Stimulated activated CD4-positive, alpha-beta T cell treated with anti-CD3 and anti-CD28 coated beads, Interleukin-12 subunit alpha, Interleukin-12 subunit beta, amount 100 ng/mL, for 48 hours (primary cell): ENCODE results near the gene FAM170B.

ENCODE experiments used
- DNase-seq, 3 donors: peaks; one replicate each; pipeline ENCODE4 v3.0.0-alpha.2; 2020; ENCODE audit warnings: low read depth in 2 of 3, low spot score in 1 of 3

FAM170B gene

DNA sequence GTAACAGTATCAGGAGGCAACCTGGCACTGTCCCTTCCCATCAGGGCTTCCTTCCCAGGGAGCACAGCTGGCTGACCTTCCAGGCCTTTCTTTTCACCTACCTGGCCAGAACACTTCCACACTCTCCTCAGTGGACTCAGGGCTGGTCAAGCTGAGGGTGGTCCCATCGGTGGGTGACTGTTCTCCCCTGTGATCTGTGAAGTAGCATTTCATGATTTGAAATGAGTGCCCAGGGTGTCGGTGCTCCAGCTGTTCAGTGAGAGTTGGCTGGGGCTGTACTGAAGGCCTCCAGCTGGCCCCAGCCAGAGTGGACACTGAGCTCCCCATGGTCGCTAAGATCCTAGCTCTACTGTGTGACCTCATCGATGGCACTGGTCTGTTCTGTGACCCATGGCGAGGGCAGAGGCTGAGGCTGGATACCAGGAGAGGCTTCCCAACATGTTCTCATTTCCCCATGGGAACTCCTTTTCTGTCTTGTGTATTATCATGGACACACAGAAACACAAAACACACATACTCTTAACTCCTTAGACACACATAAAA lies at the start of gene FAM170B:
FAM170B (minus strand) TSS at position 316 of the 543 bp plus-strand sequence; CDS start at position 213, 103 bp downstream.
- no peak for DNase-seq

DNA sequence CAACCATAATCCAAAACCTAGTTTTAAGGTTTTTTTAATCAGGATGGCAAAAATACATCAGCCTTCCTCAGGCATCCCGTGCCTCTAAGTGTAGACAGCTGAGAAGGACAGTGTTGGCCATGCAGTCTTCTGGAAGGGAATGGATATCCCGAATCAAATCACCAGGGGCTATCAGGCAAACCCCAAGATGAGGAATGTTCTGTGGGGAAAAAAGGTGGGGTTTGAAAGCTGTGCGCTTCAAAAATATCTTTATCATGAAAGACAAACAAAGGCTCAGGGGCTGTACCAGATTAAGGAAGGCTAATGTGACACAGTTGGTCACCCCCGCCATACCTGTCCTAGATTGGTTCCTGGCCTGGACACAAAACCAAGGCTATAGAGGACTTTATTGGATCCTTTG lies 49.0 kb upstream of the FAM170B start:
- DNase-seq: no peak

- no peak for DNase-seq
These were observed 46.6 kb upstream of the FAM170B start for GRCh38 chr10:49180444-49180860.

- no peak for DNase-seq
These were observed 46.0 kb upstream of the FAM170B start for GRCh38 chr10:49179699-49180443.

- DNase-seq: no peak
These were observed 45.0 kb upstream of the FAM170B start for GRCh38 chr10:49178489-49179471.

- DNase-seq: peak; percentile 55 to 63 (median 61)
These were observed 43.9 kb upstream of the FAM170B start for GRCh38 chr10:49177391-49178355.

DNA sequence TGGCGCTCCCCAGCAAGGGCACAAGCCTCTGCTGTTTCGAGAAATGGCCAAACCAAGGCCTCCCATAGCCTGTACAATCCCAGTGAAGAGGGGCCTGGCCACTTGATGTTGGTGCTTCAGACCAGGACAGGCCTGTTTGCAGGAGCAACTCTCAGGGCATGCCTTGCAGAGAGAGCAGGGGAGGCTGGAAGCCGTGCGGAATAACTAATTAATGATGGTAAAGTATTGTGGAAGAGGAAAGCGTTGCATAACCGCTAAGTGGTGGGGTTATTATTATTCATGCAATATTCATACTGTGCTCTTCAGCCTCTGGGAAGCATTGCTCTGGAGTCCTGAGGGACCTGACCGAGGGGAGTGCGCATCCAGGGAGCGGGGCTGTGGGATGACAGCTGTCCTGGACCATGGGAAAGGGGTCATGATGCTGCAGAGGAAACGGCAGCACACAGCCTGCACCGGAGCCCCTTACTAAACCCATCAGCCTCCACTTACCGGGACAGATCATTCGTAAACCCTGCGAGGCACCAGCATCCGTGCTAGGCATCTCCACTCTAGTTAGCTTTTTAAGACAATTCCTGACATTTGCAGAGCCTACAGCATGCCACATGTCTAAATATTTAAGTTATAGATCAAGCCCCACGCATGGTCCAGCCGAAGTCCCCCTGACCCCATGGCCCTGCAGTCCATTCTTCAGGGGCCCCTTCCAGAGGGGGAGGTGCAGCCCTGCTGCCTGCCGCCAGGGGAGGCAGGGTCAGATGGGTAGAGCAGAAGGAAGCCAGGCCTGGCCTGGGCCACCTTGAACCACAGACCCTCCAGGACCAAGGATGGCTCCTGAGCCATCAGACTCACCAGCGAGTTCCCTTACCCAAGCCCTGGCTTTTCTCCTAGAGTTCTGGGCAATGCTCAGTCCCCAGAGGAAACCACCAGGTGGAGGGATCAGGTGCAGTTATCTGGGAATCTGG lies 42.8 kb upstream of the FAM170B start:
- DNase-seq: no peak

GRCh38 chr10:49175587-49176309 lies 41.9 kb upstream of the FAM170B start:
- DNase-seq: no peak

GRCh38 chr10:49174926-49175500 lies 41.2 kb upstream of the FAM170B start:
- no peak for DNase-seq

- no peak for DNase-seq
These were observed 40.6 kb upstream of the FAM170B start for GRCh38 chr10:49174261-49174925.

GRCh38 chr10:49173853-49174252 lies 40.0 kb upstream of the FAM170B start:
- DNase-seq: no peak

DNA sequence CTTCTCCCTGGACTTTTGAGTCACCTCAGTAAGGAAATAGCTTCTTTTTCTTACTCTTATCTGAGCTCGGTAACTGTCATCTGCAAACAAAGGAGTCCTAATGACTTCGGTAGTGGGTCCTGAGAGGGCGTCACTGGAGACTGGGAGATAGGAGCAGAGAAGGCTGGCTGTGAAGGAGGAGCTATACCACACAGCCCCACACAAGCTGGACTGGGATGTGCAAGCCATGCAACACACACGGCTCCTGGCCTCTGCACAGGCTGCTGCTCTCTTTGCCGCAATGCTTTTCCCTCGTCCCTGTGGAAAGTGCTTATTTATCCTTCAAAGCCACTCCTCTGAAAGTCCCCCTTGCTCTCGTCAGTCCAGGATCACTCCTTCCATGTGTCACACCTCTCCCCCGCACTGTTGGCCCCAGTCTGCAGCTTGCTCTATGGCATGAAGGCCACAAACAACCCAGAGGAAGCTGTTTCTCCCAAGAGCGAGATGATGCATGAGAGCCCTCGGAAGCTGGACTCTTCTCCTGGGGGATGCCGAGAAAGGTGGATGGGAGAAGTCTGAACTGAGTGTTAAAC lies 39.5 kb upstream of the FAM170B start:
- no peak for DNase-seq

DNA sequence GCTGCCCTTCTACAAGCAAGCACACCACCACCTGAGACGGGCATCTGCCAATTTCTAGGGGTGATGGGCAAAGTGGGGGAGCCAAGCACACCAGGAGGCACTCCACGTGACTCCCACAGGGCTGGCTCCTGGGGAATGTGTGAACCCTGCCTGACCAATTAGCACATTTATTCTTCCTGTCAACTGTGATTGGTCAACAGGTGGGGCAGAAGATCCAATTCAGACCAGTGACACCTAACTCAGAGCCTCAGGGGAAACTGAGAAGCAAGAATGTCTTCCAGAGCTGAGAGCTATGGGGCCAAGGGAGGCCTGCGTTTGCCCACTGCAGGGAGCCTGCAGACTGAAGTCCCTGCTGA lies 38.9 kb upstream of the FAM170B start:
- no peak for DNase-seq

- no peak for DNase-seq
These were observed 38.4 kb upstream of the FAM170B start for GRCh38 chr10:49172061-49172776.

GRCh38 chr10:49171326-49172060 lies 37.7 kb upstream of the FAM170B start:
- no peak for DNase-seq

DNA sequence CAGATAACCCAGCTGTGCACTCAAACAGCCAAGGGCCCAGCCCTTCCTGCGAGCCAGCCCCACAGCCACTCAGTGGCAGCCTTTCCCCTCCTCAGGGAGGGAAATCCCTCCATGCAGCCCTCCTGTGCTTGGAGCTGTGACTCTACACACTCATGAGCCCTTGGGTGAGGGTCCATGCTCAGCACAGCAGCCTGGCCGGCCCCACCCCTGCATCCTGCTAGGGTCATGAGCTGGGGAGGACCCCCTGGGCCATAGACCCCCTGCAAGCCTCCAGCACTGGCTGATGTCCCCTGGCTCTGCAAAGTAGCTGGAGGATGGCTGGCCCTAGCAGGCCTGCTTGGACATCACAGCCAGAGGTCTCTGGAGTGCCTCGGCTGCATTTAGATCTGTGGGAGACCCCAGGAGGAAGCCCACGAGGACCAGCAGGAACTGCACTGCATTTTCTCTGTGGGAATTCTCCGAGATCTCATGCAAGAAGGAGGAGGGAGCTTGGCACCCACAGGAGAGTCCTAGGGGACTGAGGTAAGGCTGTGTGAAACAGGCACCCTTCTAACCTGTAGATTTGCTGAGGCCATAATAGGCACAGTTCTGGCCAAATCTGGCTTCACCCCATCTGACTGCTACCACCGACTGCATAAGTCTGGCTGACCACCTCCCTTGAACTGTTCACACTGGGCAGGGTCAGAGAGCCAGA lies 37.0 kb upstream of the FAM170B start:
- DNase-seq: no peak
